Muscle layer of colon (tissue), 2 donors: ENCODE results near the gene MRPL42.
A peak's percentile ranks its signal among the peaks of the same experiment; 100 is the strongest.

Experiments used
- H3K27ac ChIP-seq: one replicate; pipeline ENCODE4 v1.7.0; 2013; ENCODE audit warnings: low read depth, mild to moderate bottlenecking, low read length, moderate library complexity
- H3K27me3 ChIP-seq, 2 donors: one replicate each; pipeline ENCODE4 v1.7.0; 2013; ENCODE audit warnings: low read length in 2 of 2, mild to moderate bottlenecking in 2 of 2; ENCODE audit not compliant: insufficient read depth in 2 of 2, control insufficient read depth in 1 of 2
- H3K36me3 ChIP-seq: one replicate; pipeline ENCODE4 v1.7.0; 2013; ENCODE audit warnings: mild to moderate bottlenecking, low read length; ENCODE audit not compliant: insufficient read depth
- H3K4me1 ChIP-seq: one replicate; pipeline ENCODE4 v1.7.0; 2013; ENCODE audit warnings: mild to moderate bottlenecking, low read length; ENCODE audit not compliant: insufficient read depth
- H3K4me3 ChIP-seq, 2 donors: one replicate each; pipeline ENCODE4 v1.7.0; 2013; ENCODE audit warnings: low read length in 2 of 2, low read depth in 1 of 2, mild to moderate bottlenecking in 1 of 2, moderate library complexity in 1 of 2
- H3K9ac ChIP-seq: one replicate; pipeline ENCODE4 v1.7.0; 2013; ENCODE audit warnings: low read length
- H3K9me3 ChIP-seq: one replicate; pipeline ENCODE4 v1.7.0; 2013; ENCODE audit warnings: mild to moderate bottlenecking, low read length
- donor health status: abdominal sarcoma.
- donor health status: Adenocarcinoma of cecum.

Gene MRPL42

DNA sequence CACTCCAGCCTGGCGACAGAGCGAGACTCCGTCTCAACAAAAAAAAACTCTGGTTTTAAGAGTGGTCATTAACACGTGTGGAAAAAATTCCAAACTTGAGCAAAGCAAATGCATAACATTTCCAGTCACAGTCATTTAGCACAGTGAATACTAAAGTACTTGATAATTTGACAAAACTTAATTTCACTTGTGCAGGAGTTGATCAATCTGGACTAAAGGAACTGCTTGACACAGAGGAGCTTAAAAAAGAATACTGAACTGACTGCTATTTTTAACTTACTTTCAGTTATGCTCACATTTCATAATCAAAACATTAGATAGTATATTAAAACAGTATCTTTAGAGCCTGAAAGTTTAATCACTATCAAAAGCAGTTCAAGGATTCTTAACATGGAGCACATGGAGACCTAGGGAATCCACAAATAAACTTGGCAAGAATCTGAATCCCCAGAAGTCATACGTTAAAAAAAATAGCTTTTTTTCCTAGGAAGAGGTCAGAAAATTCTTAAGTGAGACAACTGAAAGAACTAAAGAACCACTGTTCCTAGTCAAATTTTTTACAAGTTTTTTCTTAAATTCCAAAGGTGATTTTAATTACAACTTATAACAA is 33.0 kb upstream of the MRPL42 start:
- no peak overlapping the region for H3K9ac ChIP-seq
- no peak overlapping the region for H3K4me3 ChIP-seq
- H3K27ac ChIP-seq, result no peak overlapping the region
- no peaks in the 10 kb centered on the region for H3K27me3 ChIP-seq
- no peaks in the 10 kb centered on the region for H3K36me3 ChIP-seq
- peaks cover 21% of the 10 kb centered on the region for H3K4me1 ChIP-seq
- no peaks in the 10 kb centered on the region for H3K9me3 ChIP-seq

DNA sequence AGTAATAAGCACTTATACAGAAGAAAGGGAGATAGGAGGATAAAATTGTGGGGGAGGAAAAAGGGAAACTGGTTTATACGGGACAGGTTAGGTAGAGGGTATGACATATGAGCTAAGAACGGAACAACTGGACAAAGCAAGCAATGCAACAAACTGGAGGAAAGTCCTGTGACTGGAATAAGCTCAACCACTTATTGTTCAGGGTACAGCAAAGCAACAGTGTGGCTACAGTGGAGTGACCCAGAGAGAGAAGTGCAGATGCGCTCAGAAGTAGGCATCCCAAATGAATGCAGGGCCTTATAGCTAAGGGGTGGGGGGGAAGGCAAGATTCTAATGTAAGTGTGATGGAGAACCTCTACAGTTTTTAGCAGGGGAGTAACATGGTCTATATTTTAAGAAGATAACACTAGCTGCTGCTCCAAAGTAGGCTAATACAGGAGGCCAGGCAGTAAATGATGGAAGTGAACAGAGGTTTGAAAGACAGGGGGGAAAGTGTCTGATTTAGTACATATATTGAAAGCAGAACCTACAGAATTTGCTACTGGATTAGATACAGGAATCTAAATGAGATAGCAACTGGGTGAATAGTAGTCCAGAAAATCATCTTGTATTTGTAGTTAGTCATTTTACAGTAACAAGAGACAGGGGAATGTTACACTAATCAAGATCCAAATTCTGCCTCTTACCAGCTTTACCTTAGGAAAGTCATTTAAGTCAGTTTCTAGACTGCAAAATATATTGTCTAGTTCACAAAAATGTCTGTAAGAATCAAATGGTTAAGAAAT is 28.9 kb upstream of the MRPL42 start:
- no peak overlapping the region for H3K4me3 ChIP-seq
- H3K27ac ChIP-seq, result no peak overlapping the region
- H3K4me1 ChIP-seq, result peaks cover 42% of the 10 kb centered on the region
- H3K36me3 ChIP-seq, result no peaks in the 10 kb centered on the region
- H3K27me3 ChIP-seq, result no peaks in the 10 kb centered on the region
- H3K9me3 ChIP-seq, result no peaks in the 10 kb centered on the region
- no peak overlapping the region for H3K9ac ChIP-seq

DNA sequence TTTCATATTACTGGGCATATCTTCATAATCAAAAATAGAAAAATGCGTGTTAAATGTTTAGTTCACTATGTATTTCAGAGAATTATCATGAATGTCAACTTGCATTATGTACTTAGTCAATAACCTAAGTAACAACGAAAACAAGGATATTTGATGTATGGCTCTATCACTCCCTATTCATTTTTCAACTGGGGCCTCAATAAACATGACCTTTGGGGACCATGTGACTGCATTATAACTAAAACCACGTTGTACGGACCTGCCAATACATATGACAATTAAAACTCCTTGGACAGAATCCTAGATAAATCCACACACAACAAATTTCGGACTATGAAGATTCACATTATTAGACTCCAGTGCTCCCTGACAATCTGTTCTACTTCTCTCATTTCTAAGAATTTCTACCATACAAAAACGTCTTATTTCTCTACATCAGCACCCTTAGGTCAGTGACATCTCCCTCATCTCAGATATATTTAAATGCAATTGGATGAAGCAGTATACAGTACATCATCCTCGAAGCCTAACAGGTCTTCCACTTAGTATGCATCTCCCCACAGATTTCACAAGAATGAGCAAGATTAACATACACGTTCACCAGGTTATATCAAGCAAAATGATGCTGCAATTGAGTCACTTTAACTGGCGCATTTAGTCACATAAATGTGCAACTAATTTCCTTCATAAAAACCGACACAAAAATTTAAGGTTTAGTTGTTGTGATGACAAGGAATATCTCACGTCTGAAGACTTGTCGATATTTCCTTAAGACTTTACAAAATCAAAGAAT is 27.1 kb upstream of the MRPL42 start:
- Histone ChIP-seq H3K36me3 (no peaks in the 10 kb centered on the region), H3K27ac (no peak overlapping the region)

DNA sequence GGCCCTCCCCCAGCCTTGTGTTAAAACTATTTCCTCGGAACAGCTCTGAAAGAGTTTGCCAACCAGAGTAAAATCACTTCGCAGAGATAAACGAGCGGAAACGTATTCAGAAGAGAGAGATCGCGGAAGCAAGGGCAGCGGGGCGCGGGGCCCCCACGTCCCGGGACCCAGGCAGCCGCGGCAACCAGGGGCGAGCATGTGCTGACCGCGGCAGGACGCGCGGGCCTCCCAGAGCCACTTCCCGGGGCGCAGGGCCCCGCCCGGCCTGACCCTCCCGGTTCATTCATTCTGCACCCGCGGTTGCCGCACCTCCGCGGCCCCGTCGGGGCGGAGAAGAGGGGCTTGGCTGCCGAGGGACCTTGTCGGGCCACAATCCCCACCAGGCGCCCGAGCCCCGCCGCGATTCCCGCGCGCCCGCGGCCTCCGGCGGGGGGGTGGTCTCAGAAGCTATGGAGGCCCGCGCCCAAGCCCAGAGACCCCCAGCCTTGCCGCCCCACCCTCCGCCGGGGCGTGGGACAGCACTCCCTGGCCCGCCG is 26.2 kb upstream of the MRPL42 start:
- Histone ChIP-seq H3K4me3 (peak overlapping the region; percentile 75 to 77), H3K9ac (peak overlapping the region; percentile 62), H3K27me3 (no peaks in the 10 kb centered on the region), H3K36me3 (no peaks in the 10 kb centered on the region), H3K27ac (peak overlapping the region; percentile 80), H3K4me1 (peaks cover 34% of the 10 kb centered on the region), H3K9me3 (no peaks in the 10 kb centered on the region)

More for the DNA sequence above, 27.1 kb upstream of the MRPL42 start:
- Histone ChIP-seq H3K4me1 (peaks cover 34% of the 10 kb centered on the region), H3K9me3 (no peaks in the 10 kb centered on the region), H3K27me3 (no peaks in the 10 kb centered on the region), H3K4me3 (peak overlapping the region in 1 of 2 donors; percentile 77), H3K9ac (peak overlapping the region; percentile 62)

GRCh38 chr12:93441617-93442410 is 25.5 kb upstream of the MRPL42 start, which contains the start of gene UBE2N:
UBE2N (minus strand) TSS chr12:93441947; CDS start chr12:93441884, 63 bp downstream.
- no peaks in the 10 kb centered on the region for H3K27me3 ChIP-seq
- peak within 1 kb of the TSS; percentile 94 for H3K27ac ChIP-seq
- peak within 1 kb of the TSS; percentile 81 for H3K9ac ChIP-seq
- no peaks in the 10 kb centered on the region for H3K36me3 ChIP-seq
- H3K4me1 ChIP-seq, result peaks cover 34% of the 10 kb centered on the region
- H3K4me3 ChIP-seq, result peak within 1 kb of the TSS; percentile 83 to 94
- no peaks in the 10 kb centered on the region for H3K9me3 ChIP-seq

DNA sequence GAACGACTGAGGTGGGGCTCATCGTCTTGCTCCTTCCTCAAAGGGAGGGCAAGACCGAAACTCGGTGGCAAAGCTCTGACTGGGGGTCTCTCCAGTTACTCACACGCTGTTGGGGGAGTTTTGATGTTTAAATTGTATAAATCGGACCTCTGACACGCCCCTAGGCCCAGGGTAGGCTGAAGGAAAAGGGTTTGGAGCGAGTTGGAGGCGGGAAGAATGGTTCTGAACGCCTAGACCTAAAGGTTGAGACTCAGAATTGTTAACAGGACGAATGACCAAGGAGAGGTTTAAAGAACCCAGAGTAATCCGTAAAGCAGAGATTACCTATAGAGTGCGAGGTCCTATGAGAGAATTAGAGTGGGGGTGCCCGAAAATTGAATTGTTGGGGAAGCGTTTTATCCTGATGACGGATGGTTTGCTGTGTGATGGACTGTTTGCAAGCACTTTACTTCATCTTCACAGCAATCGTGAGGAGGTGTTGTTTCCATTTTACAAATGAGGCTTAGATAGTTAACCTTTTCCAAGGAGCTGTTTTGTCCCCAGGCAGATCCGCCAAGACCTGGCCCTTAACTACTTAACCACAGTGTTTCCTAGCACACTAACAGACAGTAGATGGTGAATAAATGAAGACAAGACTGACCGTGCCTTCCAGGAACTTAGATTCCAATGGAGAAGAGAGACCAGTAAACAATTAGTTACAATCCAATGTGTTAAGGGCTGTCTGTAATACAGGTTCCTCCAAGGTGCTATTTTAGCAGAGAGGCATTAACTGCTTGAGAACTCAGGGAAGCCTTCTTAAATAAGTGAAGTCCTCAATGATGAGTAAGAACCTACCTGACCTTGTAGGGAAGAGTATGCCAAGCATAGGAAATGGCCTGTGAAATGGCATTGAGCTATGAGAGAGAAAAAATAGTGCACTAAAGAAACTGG is 24.6 kb upstream of the MRPL42 start:
- no peaks in the 10 kb centered on the region for H3K27me3 ChIP-seq
- H3K4me3 ChIP-seq, result peak overlapping the region; percentile 83 to 94
- H3K36me3 ChIP-seq, result no peaks in the 10 kb centered on the region
- H3K4me1 ChIP-seq, result peaks cover 34% of the 10 kb centered on the region
- no peaks in the 10 kb centered on the region for H3K9me3 ChIP-seq
- H3K9ac ChIP-seq, result peak overlapping the region; percentile 81
- peak overlapping the region; percentile 94 for H3K27ac ChIP-seq

DNA sequence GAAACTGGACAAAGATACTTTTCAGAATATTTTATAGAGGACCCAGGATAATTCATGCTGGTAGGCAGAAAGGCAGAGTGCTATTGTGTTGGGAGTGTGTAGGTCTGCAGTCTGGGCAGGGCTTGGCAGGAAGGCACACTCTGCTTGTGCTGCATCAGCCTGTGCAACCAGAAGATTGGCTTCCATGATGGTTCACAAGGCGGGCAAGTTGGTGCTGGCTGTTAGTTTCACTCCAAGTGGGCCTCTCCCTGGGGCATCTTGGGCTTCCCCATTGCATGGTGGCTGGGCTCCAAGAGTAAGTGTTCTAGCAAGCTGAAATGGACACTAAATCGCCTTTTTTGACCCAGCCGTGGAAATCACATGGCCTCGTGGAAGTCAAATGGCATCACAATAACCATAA is 23.7 kb upstream of the MRPL42 start:
- no peaks in the 10 kb centered on the region for H3K36me3 ChIP-seq
- H3K27me3 ChIP-seq, result no peaks in the 10 kb centered on the region
- no peak overlapping the region for H3K4me3 ChIP-seq
- no peak overlapping the region for H3K9ac ChIP-seq
- H3K4me1 ChIP-seq, result peaks cover 27% of the 10 kb centered on the region
- H3K27ac ChIP-seq, result no peak overlapping the region
- H3K9me3 ChIP-seq, result no peaks in the 10 kb centered on the region

GRCh38 chr12:93447555-93448290 is 19.6 kb upstream of the MRPL42 start:
- Histone ChIP-seq H3K9me3 (no peaks in the 10 kb centered on the region), H3K9ac (no peak overlapping the region), H3K27ac (no peak overlapping the region), H3K4me1 (peaks cover 4% of the 10 kb centered on the region), H3K36me3 (no peaks in the 10 kb centered on the region), H3K27me3 (no peaks in the 10 kb centered on the region), H3K4me3 (no peak overlapping the region)

- no peaks in the 10 kb centered on the region for H3K4me1 ChIP-seq
- no peak overlapping the region for H3K27ac ChIP-seq
- no peak overlapping the region for H3K4me3 ChIP-seq
- no peak overlapping the region for H3K9ac ChIP-seq
- no peaks in the 10 kb centered on the region for H3K36me3 ChIP-seq
- no peaks in the 10 kb centered on the region for H3K9me3 ChIP-seq
- no peaks in the 10 kb centered on the region for H3K27me3 ChIP-seq
These were observed 18.5 kb upstream of the MRPL42 start for GRCh38 chr12:93448796-93449195.
